Measurements from ENCODE around the gene FOXA3. TPM values are rescaled to one million over a fixed set of nuclear protein-coding genes. Genes with fewer than 3 reads are reported as not detected.

Gene FOXA3
- total RNA-seq, 1 donor from 2014 or later = not detected

DNA sequence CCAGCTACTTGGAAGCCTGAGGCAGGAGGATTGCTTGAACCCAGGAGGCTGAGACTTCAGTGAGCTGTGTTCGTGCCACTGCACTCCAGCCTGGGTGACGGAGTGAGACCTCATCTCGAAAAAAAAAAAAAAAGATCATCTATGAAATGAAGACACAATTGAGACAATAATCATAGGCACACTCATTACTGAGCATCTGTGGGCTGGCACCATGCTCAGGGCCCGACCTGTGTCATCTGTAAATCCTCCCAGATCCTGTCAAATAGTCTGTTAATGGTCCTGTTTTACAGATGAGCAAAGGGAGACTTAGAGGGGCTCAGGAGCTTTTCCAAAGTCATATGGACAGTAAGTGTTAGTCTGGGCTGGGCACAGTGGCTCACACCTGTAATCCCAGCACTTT lies 54.6 kb downstream of the FOXA3 start:
- TF ChIP-seq, protein P1, sequence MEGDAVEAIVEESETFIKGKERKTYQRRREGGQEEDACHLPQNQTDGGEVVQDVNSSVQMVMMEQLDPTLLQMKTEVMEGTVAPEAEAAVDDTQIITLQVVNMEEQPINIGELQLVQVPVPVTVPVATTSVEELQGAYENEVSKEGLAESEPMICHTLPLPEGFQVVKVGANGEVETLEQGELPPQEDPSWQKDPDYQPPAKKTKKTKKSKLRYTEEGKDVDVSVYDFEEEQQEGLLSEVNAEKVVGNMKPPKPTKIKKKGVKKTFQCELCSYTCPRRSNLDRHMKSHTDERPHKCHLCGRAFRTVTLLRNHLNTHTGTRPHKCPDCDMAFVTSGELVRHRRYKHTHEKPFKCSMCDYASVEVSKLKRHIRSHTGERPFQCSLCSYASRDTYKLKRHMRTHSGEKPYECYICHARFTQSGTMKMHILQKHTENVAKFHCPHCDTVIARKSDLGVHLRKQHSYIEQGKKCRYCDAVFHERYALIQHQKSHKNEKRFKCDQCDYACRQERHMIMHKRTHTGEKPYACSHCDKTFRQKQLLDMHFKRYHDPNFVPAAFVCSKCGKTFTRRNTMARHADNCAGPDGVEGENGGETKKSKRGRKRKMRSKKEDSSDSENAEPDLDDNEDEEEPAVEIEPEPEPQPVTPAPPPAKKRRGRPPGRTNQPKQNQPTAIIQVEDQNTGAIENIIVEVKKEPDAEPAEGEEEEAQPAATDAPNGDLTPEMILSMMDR (IDR thresholded peaks at IDR 0.05; ENCODE audit: borderline replicate concordance) = no peak
- H3K36me3 ChIP-seq = no peaks in the 10 kb centered on the region
- H3K27me3 ChIP-seq (ENCODE audit: low read depth) = peaks cover 65% of the 10 kb centered on the region
- no peak overlapping the region for H3K4me3 ChIP-seq
- H3K27ac ChIP-seq (replicated peaks) = no peak overlapping the region
- intact Hi-C loops (cut with micrococcal nuclease) = loop anchor here (10.0 kb wide), 1 partner anchor 86 kb away; no protein-coding TSS in a partner anchor
- no peaks in the 10 kb centered on the region for H3K9me3 ChIP-seq (replicated peaks)
- no peak for DNase-seq
- no peaks in the 10 kb centered on the region for H3K4me1 ChIP-seq

DNA sequence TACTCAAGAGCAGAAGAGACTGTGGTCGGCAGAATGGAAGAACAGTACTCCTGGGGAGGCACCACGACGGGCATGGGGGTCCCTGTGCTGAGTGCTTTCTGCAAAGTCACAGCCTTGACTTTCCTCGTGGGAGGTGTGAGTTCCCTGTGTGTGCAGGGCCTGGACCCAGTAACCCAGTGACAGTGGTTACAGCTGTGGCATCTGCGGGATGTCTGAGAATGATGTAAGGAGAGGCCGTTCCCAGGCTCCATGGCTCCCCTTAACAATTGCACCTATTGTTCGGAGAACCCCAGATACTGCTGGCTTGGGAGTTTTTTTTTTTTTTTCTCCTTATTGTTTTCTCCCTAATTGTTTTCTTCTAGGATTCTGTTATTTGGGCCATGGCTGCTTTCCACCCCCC lies 55.6 kb downstream of the FOXA3 start:
- no peak overlapping the region for H3K4me3 ChIP-seq
- intact Hi-C loops (cut with micrococcal nuclease) = loop anchor here (10.0 kb wide), 1 partner anchor 85 kb away; no protein-coding TSS in a partner anchor
- no peak overlapping the region for H3K27ac ChIP-seq (replicated peaks)
- H3K4me1 ChIP-seq = no peaks in the 10 kb centered on the region
- H3K36me3 ChIP-seq = no peaks in the 10 kb centered on the region
- H3K9me3 ChIP-seq (replicated peaks) = no peaks in the 10 kb centered on the region
- H3K27me3 ChIP-seq (ENCODE audit: low read depth) = peaks cover 55% of the 10 kb centered on the region
- no peak for DNase-seq
- TF ChIP-seq, protein P1 (IDR thresholded peaks at IDR 0.05; ENCODE audit: borderline replicate concordance) = no peak

DNA sequence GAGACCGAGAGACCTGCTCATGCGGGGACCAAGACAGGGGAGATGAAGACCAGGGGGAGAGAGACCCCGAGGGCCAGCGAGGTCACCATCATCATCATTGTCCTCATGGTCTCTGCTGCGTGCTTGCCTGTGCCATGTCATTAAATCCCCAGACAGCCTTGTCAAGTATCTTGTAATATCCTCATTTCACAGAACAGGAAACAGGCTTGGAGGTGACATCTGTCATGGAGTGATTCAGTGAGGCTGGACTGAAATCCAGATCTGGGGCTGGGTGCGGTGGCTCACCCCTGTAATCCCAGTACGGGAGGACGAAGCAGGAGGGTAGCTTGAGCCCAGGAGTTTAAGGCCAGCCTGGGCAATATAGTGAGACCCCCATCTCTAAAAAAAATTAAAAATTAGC lies 56.3 kb downstream of the FOXA3 start:
- TF ChIP-seq, protein P1 (IDR thresholded peaks at IDR 0.05; ENCODE audit: borderline replicate concordance) = no peak
- no peaks in the 10 kb centered on the region for H3K9me3 ChIP-seq (replicated peaks)
- no peak overlapping the region for H3K4me3 ChIP-seq
- no peak overlapping the region for H3K27ac ChIP-seq (replicated peaks)
- no peak for DNase-seq
- H3K27me3 ChIP-seq (ENCODE audit: low read depth) = peaks cover 51% of the 10 kb centered on the region
- H3K36me3 ChIP-seq = no peaks in the 10 kb centered on the region
- intact Hi-C loops (cut with micrococcal nuclease) = no loop called here
- no peaks in the 10 kb centered on the region for H3K4me1 ChIP-seq

DNA sequence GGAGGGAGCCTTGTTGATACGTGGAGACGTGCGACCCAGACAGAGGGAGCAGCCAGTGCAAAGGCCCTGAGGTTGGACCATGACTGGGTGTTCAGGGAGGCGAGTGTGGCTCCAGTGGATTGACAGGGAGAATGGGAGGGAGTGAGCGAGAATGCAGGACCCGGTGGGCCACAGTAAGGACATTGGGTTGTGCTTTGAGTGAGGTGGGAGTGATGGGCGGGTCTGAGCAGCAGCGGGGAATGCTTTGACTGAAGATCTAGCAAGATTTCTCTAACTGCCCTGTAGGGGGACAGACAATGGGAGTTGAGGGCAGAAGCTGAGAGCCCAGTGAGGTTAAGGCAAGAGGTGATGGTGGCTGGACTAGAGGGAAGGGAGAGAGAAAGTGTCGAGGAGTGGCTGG lies 58.2 kb downstream of the FOXA3 start:
- H3K4me1 ChIP-seq = no peaks in the 10 kb centered on the region
- H3K4me3 ChIP-seq = no peak overlapping the region
- intact Hi-C loops (cut with micrococcal nuclease) = no loop called here
- H3K27me3 ChIP-seq (ENCODE audit: low read depth) = peaks cover 34% of the 10 kb centered on the region
- no peaks in the 10 kb centered on the region for H3K9me3 ChIP-seq (replicated peaks)
- no peaks in the 10 kb centered on the region for H3K36me3 ChIP-seq
- TF ChIP-seq, protein P1 (IDR thresholded peaks at IDR 0.05; ENCODE audit: borderline replicate concordance) = no peak
- no peak overlapping the region for H3K27ac ChIP-seq (replicated peaks)
- no peak for DNase-seq

Other genes with a start within 250 kb of the FOXA3 start
- 48.4 TPM for gene EML2, start 224.9 kb upstream of the FOXA3 start, total RNA-seq
- gene GIPR, start 196.1 kb upstream of the FOXA3 start, total RNA-seq = 4.7 TPM
- 249 TPM for gene SNRPD2, start 172.4 kb upstream of the FOXA3 start, total RNA-seq
- gene QPCTL, start 171.7 kb upstream of the FOXA3 start, total RNA-seq = 2.2 TPM
- 9.4 TPM for gene FBXO46, start 133.4 kb upstream of the FOXA3 start, total RNA-seq
- gene MEIOSIN, start 130.9 kb upstream of the FOXA3 start, total RNA-seq = not detected
- 21.8 TPM for gene SIX5, start 95.1 kb upstream of the FOXA3 start, total RNA-seq
- 284 TPM for gene DMPK, start 81.8 kb upstream of the FOXA3 start, total RNA-seq
- gene DMWD, start 71.5 kb upstream of the FOXA3 start, total RNA-seq = 69.2 TPM
- gene RSPH6A, start 49.0 kb upstream of the FOXA3 start, total RNA-seq = not detected
- gene SYMPK, start 1.2 kb upstream of the FOXA3 start, total RNA-seq = 35.9 TPM
- 18.5 TPM for gene IRF2BP1, start 21.8 kb downstream of the FOXA3 start, total RNA-seq
- 16.2 TPM for gene MYPOP, start 38.3 kb downstream of the FOXA3 start, total RNA-seq
- not detected for gene NANOS2, start 50.5 kb downstream of the FOXA3 start, total RNA-seq
- gene NOVA2, start 109.5 kb downstream of the FOXA3 start, total RNA-seq = 5.0 TPM
- gene CCDC61, start 131.1 kb downstream of the FOXA3 start, total RNA-seq = 8.7 TPM
- gene PGLYRP1, start 158.7 kb downstream of the FOXA3 start, total RNA-seq = not detected
- gene IGFL4, start 176.7 kb downstream of the FOXA3 start, total RNA-seq = not detected

All from left ventricle myocardium inferior (tissue), 1 donor.